Spleen (tissue), 7 donors: ENCODE data around the gene TSPAN14.

ENCODE experiments used
- POLR2A ChIP-seq, 3 donors: fragments of 450-650 bp; IDR thresholded peaks; one replicate each; pipeline ENCODE4 v1.5.1; 2017; ENCODE audit warnings: antibody characterized with exemption in 3 of 3, mild to moderate bottlenecking in 1 of 3
- POLR2AphosphoS5 ChIP-seq, 3 donors: sonication (generic); formaldehyde crosslinking; IDR thresholded peaks; one replicate each; pipeline ENCODE4 v1.5.1; 2017; ENCODE audit warnings: antibody characterized with exemption in 3 of 3
- TF ChIP-seq, protein P1 (sequence below), 11 experiments: fragments of 200-600 bp in 7 of 11; fragments of 450-650 bp in 4 of 11; sonication (generic) in 4 of 11; IDR thresholded peaks in 8 of 11; conservative IDR thresholded peaks in 3 of 11; 1 replicate in 7 of 11; 2 replicates in 4 of 11; pipeline versions ENCODE4 v1.4.0 to v1.8.0; 2016 to 2021; ENCODE audit warnings: antibody characterized with exemption in 11 of 11, inconsistent platforms in 4 of 11, mild to moderate bottlenecking in 1 of 11
- donor health status: DM: no; HTN: no; CAD: no; lungs with moderate emphysema.
- donor health status: DM: no; HTN: no; CAD: no.
- donor health status: DM: no; HTN: no; CAD: no.

DNA sequence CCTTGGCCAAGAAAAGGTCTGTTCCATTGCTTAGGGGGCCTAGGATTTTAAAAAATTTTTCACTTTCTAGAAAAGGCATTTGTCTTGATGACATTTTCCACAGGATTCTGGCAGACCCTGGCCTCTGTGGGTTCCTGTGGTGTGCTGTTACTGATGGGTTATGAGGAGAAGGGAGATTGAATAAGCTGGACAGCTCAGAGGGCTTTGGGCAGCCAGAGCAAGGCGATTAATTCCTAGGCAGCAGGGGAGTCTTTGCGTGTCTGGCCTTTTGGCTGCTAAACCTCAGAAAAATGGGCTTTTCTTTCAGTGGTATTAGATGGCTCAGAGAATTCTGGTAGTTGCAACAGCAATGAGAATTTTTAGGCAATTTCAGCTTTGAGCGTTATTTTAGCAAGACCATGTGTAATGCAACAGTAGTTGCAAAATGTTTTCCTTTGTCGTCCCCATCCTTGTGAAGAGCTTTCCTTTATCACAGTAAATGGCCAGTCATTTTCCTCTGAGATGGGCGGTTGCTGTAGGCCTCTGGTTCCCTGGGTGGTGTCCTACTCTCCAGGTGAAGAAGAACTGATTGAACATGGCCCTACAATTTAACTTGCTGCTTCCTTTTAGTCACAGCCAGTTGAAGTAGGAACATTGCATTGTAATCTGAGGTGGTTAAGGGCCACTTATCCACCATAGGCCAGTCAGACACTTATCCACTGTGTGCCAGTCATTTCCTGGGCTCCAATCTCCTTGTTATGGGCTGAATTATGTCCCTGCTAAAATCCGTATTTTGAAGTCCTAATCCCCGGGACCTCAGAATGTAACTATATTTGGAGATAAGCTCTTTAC is 126.7 kb downstream of the TSPAN14 start:
- TF ChIP-seq, protein P1, sequence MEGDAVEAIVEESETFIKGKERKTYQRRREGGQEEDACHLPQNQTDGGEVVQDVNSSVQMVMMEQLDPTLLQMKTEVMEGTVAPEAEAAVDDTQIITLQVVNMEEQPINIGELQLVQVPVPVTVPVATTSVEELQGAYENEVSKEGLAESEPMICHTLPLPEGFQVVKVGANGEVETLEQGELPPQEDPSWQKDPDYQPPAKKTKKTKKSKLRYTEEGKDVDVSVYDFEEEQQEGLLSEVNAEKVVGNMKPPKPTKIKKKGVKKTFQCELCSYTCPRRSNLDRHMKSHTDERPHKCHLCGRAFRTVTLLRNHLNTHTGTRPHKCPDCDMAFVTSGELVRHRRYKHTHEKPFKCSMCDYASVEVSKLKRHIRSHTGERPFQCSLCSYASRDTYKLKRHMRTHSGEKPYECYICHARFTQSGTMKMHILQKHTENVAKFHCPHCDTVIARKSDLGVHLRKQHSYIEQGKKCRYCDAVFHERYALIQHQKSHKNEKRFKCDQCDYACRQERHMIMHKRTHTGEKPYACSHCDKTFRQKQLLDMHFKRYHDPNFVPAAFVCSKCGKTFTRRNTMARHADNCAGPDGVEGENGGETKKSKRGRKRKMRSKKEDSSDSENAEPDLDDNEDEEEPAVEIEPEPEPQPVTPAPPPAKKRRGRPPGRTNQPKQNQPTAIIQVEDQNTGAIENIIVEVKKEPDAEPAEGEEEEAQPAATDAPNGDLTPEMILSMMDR (IDR thresholded peaks at IDR 0.05 in 8 of 11, conservative IDR thresholded peaks at IDR 0.05 in 3 of 11) = no peak
- no peak for TF ChIP-seq POLR2A (IDR thresholded peaks at IDR 0.05)
- TF ChIP-seq POLR2AphosphoS5 (IDR thresholded peaks at IDR 0.05) = no peak
